GM12865 (cell line): ENCODE data around the gene PPP1R13B.

ENCODE experiments used
- DNase-seq: peaks from one replicate; pipeline ENCODE4 v3.0.0; 2010; ENCODE audit warnings: low read depth
- H3K4me3 ChIP-seq: 2 replicates; pipeline ENCODE4 v1.5.1; 2011; ENCODE audit warnings: mild to moderate bottlenecking, low read depth, low read length, control low read depth
- TF ChIP-seq, protein P1 (sequence below): IDR thresholded peaks from 2 replicates; pipeline ENCODE4 v1.5.1; 2011; ENCODE audit warnings: low read length, control low read depth, low read depth, inconsistent platforms; ENCODE audit not compliant: insufficient read depth; ENCODE audit errors: missing control alignments

PPP1R13B gene

DNA sequence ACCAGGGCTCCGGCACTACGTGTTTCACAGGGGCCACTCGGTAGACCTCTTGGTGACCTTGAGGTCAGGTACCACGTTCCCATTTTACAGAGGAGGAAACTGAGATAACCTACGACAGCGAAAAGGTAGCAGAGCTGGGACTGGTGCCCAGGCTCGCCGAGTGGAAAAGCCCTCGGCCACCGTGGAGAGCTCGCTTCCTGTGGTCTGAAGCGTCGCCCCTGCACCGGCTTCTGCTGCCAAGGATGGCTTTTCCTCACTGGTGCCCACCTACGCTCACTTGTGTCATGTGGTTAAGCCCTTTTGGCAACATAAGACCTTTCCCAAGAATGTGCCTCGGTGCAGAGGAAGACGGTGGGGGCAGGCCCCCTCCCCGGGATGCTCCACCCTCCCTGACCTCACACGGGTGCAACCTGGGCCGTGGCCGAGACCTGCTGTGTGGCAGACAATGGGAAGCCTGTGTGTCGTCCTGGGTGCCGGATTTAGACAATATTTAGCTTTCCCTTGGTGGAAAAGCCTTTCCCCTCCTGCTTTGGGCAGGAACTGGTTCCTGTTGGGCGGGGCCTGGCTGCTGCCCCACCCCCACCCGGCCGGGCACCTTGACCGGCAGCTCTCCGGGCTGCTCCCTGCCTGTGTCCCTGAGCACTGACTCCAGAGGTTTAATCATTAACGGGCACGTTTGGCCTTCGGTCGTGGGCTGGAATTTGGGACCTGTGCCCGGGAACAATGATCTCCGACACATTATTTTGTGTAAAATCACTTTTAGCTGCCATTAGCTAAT lies 32.4 kb upstream of the PPP1R13B start:
- no peak for DNase-seq
- TF ChIP-seq, protein P1, sequence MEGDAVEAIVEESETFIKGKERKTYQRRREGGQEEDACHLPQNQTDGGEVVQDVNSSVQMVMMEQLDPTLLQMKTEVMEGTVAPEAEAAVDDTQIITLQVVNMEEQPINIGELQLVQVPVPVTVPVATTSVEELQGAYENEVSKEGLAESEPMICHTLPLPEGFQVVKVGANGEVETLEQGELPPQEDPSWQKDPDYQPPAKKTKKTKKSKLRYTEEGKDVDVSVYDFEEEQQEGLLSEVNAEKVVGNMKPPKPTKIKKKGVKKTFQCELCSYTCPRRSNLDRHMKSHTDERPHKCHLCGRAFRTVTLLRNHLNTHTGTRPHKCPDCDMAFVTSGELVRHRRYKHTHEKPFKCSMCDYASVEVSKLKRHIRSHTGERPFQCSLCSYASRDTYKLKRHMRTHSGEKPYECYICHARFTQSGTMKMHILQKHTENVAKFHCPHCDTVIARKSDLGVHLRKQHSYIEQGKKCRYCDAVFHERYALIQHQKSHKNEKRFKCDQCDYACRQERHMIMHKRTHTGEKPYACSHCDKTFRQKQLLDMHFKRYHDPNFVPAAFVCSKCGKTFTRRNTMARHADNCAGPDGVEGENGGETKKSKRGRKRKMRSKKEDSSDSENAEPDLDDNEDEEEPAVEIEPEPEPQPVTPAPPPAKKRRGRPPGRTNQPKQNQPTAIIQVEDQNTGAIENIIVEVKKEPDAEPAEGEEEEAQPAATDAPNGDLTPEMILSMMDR: no peak
- H3K4me3 ChIP-seq: no peak overlapping the region

DNA sequence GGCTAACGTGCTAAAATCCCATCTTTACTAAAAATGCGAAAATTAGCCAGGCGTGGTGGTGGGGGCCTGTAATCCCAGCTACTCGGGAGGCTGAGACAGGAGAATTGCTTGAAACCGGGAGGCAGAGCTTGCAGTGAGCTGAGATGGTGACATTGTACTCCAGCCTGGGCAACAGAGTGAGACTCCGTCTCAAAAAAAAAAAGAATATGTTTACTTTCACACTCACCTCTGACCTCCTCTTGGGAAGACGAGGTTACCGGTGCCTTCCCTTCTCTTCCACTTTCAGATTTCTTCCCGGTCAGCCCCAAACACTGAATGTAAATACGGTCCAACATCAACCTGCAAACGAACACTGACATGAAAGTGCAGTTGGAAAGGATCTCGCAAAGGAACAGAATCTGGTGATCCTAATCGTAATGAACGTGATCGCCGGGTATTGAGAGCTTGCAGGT lies 31.8 kb upstream of the PPP1R13B start:
- H3K4me3 ChIP-seq: no peak overlapping the region
- DNase-seq: no peak
- TF ChIP-seq, protein P1: no peak

DNA sequence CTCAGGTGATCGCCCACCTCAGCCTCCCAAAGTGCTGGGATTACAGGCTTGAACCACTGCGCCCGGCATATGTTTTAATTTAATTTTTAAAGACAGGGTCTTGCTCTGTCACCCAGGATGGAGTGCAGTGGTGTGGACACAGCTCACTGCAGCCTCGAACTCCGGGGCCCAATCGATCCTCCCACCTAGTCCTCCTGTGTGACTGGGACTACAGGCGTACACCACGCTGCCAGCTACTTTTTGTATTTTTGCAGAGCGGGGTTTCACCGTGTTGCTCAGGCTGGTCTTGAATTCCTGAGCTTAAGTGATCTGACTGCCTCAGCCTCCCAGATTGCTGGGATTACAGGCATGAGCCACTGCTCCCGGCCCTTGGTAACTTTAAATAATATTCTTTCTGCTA lies 30.8 kb upstream of the PPP1R13B start:
- H3K4me3 ChIP-seq: no peak overlapping the region
- TF ChIP-seq, protein P1: no peak

DNA sequence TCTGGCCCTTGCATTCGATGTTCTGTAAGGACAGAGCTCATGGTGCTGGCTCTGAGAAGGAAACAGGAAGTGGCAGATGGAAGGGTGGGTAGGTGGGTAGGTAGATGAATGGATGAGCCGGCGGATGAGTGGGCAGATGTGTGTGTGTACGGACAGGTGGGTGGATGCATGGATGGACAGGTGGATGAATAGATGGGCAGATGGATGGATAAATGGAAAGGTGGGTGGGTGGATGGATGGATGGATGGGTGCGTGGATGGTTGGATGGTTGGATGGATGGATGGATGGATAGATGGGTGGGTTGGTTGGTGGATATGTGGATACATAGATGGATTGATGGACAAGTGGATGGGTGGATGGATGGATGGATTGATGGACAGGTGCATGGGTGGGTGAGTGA lies 27.6 kb upstream of the PPP1R13B start:
- no peak overlapping the region for H3K4me3 ChIP-seq
- TF ChIP-seq, protein P1: no peak
- no peak for DNase-seq

More for the DNA sequence above, 30.8 kb upstream of the PPP1R13B start:
- DNase-seq: no peak

DNA sequence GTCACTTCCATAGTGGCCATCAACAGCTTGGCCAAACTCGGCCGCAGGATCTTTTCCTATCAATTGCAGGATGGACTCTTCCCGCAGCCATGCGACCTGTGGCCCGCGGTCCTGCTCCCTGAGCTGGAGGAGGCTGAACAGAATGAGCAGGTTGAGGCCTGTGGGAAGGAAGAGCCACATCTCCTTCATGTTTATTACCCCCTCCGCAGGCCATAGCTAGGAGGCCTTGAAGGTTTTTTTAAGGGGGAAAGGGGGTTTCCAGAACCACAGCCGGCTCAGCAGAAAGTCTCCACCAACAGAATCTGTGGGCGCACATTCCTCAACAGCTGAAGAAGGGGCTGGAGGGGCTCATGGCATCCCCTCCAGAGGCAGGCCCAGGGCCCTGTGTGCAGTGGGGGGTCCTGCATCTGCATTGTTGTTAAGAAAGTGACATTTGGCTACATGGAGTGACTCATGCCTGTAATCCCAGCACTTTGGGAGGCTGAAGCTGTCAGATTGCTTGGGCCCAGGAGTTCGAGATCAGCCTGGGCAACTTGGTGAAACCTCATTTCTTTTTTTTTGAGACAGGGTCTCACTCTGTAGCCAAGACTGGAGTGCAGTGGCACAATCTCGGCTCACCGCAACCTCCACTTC lies 25.2 kb upstream of the PPP1R13B start:
- peak overlapping the region; percentile 85 for H3K4me3 ChIP-seq
- TF ChIP-seq, protein P1: no peak
- peak; percentile 38 for DNase-seq

DNA sequence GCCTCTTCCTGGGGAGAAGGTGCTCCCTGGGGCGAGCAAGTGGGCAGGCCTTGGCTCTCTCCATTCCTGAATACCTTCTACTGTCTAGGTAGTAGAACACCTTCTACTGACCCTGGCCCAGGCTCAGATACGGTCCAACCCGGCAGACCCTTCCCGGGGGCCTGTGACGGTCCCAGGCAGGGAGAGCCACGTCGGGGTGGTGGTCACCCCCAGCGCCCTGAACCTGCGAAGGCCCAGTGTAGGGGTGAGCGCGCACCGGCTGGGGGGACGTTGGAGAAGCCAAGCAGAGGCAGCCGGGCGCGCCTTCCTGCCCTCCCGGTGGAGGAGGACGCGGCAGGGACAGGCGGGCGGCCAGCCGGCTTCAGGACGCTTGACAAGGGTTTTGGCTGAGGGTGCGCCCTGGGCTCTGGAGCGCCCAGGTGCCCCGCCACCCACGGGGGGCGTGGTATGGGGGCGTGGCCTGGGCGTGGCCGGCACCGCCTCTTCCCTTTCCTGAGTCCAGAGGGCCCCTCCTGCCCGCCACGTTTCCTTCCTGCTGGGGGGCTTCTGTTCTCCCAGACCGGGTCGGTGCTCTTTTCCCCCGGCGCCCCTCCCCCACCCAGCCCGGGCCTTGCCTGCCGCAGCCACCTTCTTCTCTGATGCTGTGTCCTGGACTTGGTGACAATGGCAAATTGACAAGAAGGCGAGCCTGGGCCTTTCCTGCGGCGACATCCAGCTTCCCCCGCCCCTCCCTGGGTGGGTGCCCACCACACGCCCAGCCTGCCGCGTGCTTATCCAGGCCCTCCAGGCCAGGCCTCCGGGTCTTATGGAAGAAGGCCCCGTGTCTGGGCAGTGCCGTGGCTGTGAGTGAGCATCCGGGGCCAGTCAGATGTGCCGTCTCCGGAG lies 24.5 kb upstream of the PPP1R13B start:
- H3K4me3 ChIP-seq: peak overlapping the region; percentile 85
- DNase-seq: peak; percentile 78
- TF ChIP-seq, protein P1: no peak
